Lower leg skin (tissue), 3 donors: Measurements from ENCODE around the gene LDHD.

ENCODE experiments used
- POLR2A ChIP-seq, 2 donors: fragments of 450-650 bp; IDR thresholded peaks; one replicate each; pipeline ENCODE4 v1.6.1; 2016 to 2017; ENCODE audit warnings: antibody characterized with exemption in 2 of 2, mild to moderate bottlenecking in 1 of 2, moderate library complexity in 1 of 2
- TF ChIP-seq, protein P1 (sequence below), 3 donors: fragments of 450-650 bp; IDR thresholded peaks; one replicate each; pipeline ENCODE4 v1.5.1; 2016; ENCODE audit warnings: antibody characterized with exemption in 3 of 3, mild to moderate bottlenecking in 3 of 3, moderate library complexity in 2 of 3

DNA sequence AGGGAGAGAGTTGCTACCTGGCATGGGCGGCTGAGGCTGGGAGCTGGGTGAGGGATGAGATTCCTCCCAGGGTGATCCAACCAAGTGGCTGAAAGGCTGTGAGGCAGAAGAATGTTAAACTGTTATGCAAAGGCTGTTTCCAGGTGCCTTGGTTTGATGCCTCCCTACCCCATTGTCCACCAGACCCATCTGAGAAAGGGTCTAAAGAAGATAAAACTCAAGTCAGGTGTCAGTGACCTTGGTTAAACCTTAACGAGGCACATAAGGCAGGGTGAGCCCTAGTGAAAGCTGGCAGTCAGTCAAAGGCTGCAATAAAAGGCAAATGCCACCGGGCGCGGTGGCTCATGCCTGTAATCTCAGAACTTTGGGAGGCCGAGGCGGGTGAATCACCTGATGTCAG, 23.8 kb downstream of the LDHD start:
- TF ChIP-seq, protein P1, sequence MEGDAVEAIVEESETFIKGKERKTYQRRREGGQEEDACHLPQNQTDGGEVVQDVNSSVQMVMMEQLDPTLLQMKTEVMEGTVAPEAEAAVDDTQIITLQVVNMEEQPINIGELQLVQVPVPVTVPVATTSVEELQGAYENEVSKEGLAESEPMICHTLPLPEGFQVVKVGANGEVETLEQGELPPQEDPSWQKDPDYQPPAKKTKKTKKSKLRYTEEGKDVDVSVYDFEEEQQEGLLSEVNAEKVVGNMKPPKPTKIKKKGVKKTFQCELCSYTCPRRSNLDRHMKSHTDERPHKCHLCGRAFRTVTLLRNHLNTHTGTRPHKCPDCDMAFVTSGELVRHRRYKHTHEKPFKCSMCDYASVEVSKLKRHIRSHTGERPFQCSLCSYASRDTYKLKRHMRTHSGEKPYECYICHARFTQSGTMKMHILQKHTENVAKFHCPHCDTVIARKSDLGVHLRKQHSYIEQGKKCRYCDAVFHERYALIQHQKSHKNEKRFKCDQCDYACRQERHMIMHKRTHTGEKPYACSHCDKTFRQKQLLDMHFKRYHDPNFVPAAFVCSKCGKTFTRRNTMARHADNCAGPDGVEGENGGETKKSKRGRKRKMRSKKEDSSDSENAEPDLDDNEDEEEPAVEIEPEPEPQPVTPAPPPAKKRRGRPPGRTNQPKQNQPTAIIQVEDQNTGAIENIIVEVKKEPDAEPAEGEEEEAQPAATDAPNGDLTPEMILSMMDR (IDR thresholded peaks at IDR 0.05) = no peak
- TF ChIP-seq POLR2A (IDR thresholded peaks at IDR 0.05) = no peak
